HL-60/S4 (cell line): ENCODE results near the gene VEGFB.
"Not testable (repeated sequence)": the region's sequence is repeated elsewhere in the genome, so short reads cannot be mapped to it uniquely, and the experiment has no call there.

Source experiments
- in situ Hi-C: fragments of 300-500 bp; cut with MboI; formaldehyde crosslinking; loops from 2 replicates; pipeline ENCODE4 v1.14.3; 2022; ENCODE audit warnings: low sequenced_read_pairs

Gene VEGFB

GRCh38 chr11:64245797-64246620 lies 11.6 kb downstream of the VEGFB start:
- in situ Hi-C loops = no loop called here

- in situ Hi-C loops = not testable (repeated sequence)
Observed at GRCh38 chr11:64246621-64246870, 12.2 kb downstream of the VEGFB start.

- in situ Hi-C loops = no loop called here
Observed at GRCh38 chr11:64246871-64247728, 12.7 kb downstream of the VEGFB start, which contains the start of gene PPP1R14B. TSS of gene PPP1R14B (minus strand) at chr11:64246943. CDS start at chr11:64246673, 270 bp downstream.

- in situ Hi-C loops = no loop called here
Observed at GRCh38 chr11:64247729-64248531, 13.5 kb downstream of the VEGFB start.

GRCh38 chr11:64248578-64248977 lies 14.2 kb downstream of the VEGFB start:
- in situ Hi-C loops = no loop called here

GRCh38 chr11:64249038-64249437 lies 14.7 kb downstream of the VEGFB start:
- in situ Hi-C loops = no loop called here

GRCh38 chr11:64249563-64250414 lies 15.4 kb downstream of the VEGFB start:
- in situ Hi-C loops = no loop called here

GRCh38 chr11:64250415-64251015 lies 16.1 kb downstream of the VEGFB start:
- in situ Hi-C loops = no loop called here

GRCh38 chr11:64251016-64251752 lies 16.8 kb downstream of the VEGFB start, which contains the start of gene PLCB3:
TSS of gene PLCB3 (plus strand) at chr11:64251530. CDS start at chr11:64251650, 120 bp downstream.
- in situ Hi-C loops = no loop called here

- in situ Hi-C loops = no loop called here
Observed at GRCh38 chr11:64251753-64252002, 17.3 kb downstream of the VEGFB start.

- in situ Hi-C loops = no loop called here
Observed at GRCh38 chr11:64252003-64252872, 17.9 kb downstream of the VEGFB start.

GRCh38 chr11:64253043-64253442 lies 18.7 kb downstream of the VEGFB start:
- in situ Hi-C loops = no loop called here

GRCh38 chr11:64253481-64253880 lies 19.1 kb downstream of the VEGFB start:
- in situ Hi-C loops = no loop called here

- in situ Hi-C loops = no loop called here
Observed at GRCh38 chr11:64254326-64254725, 19.9 kb downstream of the VEGFB start.

GRCh38 chr11:64255135-64256128 lies 21.0 kb downstream of the VEGFB start:
- in situ Hi-C loops = no loop called here

GRCh38 chr11:64256300-64256699 lies 21.9 kb downstream of the VEGFB start:
- in situ Hi-C loops = no loop called here

- in situ Hi-C loops = no loop called here
Observed at GRCh38 chr11:64258356-64258755, 24.0 kb downstream of the VEGFB start.
